ENCODE results near the gene KNCN. TPM values are rescaled to one million over a fixed set of nuclear protein-coding genes. Genes with fewer than 3 reads are reported as not detected.

KNCN gene
- polyA plus RNA-seq, 1 experiment: not detected

GRCh38 chr1:46576596-46576995 lies 25.1 kb upstream of the KNCN start:
- Histone ChIP-seq H3K36me3 (ENCODE audit: control insufficient read depth, insufficient read depth, low read length) (peaks cover 7% of the 10 kb centered on the region), H3K4me3 (ENCODE audit: low read depth, low read length) (no peak overlapping the region), H3K27me3 (ENCODE audit: control insufficient read depth, insufficient read depth, low read length) (no peaks in the 10 kb centered on the region)
- ChIA-PET CTCF (interaction anchor here (0.7 kb wide), 1 partner anchor 10 kb away, joined by 3 read pairs; no protein-coding TSS in a partner anchor), POLR2A (no interaction called here)
- no peak for DNase-seq (ENCODE audit: low read depth)
- TF ChIP-seq, protein P1, sequence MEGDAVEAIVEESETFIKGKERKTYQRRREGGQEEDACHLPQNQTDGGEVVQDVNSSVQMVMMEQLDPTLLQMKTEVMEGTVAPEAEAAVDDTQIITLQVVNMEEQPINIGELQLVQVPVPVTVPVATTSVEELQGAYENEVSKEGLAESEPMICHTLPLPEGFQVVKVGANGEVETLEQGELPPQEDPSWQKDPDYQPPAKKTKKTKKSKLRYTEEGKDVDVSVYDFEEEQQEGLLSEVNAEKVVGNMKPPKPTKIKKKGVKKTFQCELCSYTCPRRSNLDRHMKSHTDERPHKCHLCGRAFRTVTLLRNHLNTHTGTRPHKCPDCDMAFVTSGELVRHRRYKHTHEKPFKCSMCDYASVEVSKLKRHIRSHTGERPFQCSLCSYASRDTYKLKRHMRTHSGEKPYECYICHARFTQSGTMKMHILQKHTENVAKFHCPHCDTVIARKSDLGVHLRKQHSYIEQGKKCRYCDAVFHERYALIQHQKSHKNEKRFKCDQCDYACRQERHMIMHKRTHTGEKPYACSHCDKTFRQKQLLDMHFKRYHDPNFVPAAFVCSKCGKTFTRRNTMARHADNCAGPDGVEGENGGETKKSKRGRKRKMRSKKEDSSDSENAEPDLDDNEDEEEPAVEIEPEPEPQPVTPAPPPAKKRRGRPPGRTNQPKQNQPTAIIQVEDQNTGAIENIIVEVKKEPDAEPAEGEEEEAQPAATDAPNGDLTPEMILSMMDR (IDR thresholded peaks at IDR 0.05; ENCODE audit: insufficient read depth, low read depth, low read length): no peak

DNA sequence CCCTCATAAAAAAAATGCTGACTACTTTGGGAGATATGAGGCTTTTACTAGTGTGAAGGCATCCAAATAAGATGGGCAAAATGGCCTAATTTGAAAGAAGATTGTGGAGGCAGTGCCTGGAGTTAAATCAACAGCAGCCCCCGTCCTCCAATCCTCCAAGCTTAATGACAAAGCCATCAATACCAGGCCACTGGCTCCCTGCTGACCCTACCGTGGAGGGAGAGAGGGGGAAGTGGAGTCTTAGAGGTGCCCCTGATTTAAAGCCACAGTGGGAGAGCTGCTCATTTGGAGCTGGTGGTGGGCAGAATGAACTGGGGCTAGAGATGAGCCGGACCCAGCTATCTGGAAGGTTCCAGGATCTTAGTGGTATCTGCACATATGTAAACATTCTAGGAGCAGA lies 24.3 kb upstream of the KNCN start:
- TF ChIP-seq, protein P1 (IDR thresholded peaks at IDR 0.05; ENCODE audit: insufficient read depth, low read depth, low read length): no peak
- no peak for DNase-seq (ENCODE audit: low read depth)
- Histone ChIP-seq H3K4me3 (ENCODE audit: low read depth, low read length) (no peak overlapping the region), H3K36me3 (ENCODE audit: control insufficient read depth, insufficient read depth, low read length) (peaks cover 7% of the 10 kb centered on the region), H3K27me3 (ENCODE audit: control insufficient read depth, insufficient read depth, low read length) (no peaks in the 10 kb centered on the region)
- CTCF ChIA-PET: interaction anchor here (0.7 kb wide), 1 partner anchor 10 kb away, joined by 3 read pairs; no protein-coding TSS in a partner anchor
- POLR2A ChIA-PET: no interaction called here

GRCh38 chr1:46575300-46575699 lies 23.9 kb upstream of the KNCN start:
- ChIA-PET CTCF (interaction anchor here (1.0 kb wide), 1 partner anchor 129 kb away, joined by 3 read pairs; no protein-coding TSS in a partner anchor), POLR2A (no interaction called here)
- Histone ChIP-seq H3K36me3 (ENCODE audit: control insufficient read depth, insufficient read depth, low read length) (peaks cover 7% of the 10 kb centered on the region), H3K27me3 (ENCODE audit: control insufficient read depth, insufficient read depth, low read length) (no peaks in the 10 kb centered on the region), H3K4me3 (ENCODE audit: low read depth, low read length) (no peak overlapping the region)
- DNase-seq (ENCODE audit: low read depth): no peak
- TF ChIP-seq, protein P1 (IDR thresholded peaks at IDR 0.05; ENCODE audit: insufficient read depth, low read depth, low read length): no peak

GRCh38 chr1:46571691-46572225 lies 20.3 kb upstream of the KNCN start:
- Histone ChIP-seq H3K4me3 (ENCODE audit: low read depth, low read length) (no peak overlapping the region), H3K36me3 (ENCODE audit: control insufficient read depth, insufficient read depth, low read length) (peaks cover 5% of the 10 kb centered on the region; the same call in 1 of the 2 replicates), H3K27me3 (ENCODE audit: control insufficient read depth, insufficient read depth, low read length) (no peaks in the 10 kb centered on the region)
- DNase-seq (ENCODE audit: low read depth): no peak
- TF ChIP-seq, protein P1 (IDR thresholded peaks at IDR 0.05; ENCODE audit: insufficient read depth, low read depth, low read length): no peak
- CTCF ChIA-PET: interaction anchor here (1.1 to 1.4 kb wide), 2 partner anchors 8 to 13 kb away, joined by 3 to 4 read pairs; no protein-coding TSS in a partner anchor
- POLR2A ChIA-PET: no interaction called here

GRCh38 chr1:46569884-46570725 lies 18.7 kb upstream of the KNCN start:
- POLR2A ChIA-PET: no interaction called here
- TF ChIP-seq, protein P1 (IDR thresholded peaks at IDR 0.05; ENCODE audit: insufficient read depth, low read depth, low read length): no peak
- no peaks in the 10 kb centered on the region for H3K27me3 ChIP-seq (ENCODE audit: control insufficient read depth, insufficient read depth, low read length)
- H3K4me3 ChIP-seq (ENCODE audit: low read depth, low read length): no peak overlapping the region
- peaks cover 5% of the 10 kb centered on the region for H3K36me3 ChIP-seq (ENCODE audit: control insufficient read depth, insufficient read depth, low read length)
- CTCF ChIA-PET: interaction anchor here (1.0 to 1.4 kb wide), 3 partner anchors 10 to 155 kb away, joined by 3 to 4 read pairs (median 4); no protein-coding TSS in a partner anchor
- DNase-seq (ENCODE audit: low read depth): no peak

All from BJ (cell line).